ES-I3 (cell line): ENCODE results near the gene ARHGEF10L.
"Not testable (repeated sequence)": the region's sequence is repeated elsewhere in the genome, so short reads cannot be mapped to it uniquely, and the experiment has no call there.

Source experiments
- H3K36me3 ChIP-seq: 2 replicates; pipeline ENCODE4 v1.6.1; 2013; ENCODE audit warnings: mild to moderate bottlenecking, low read length, control low read depth, moderate library complexity; ENCODE audit not compliant: insufficient read depth
- H3K4me1 ChIP-seq: 2 replicates; pipeline ENCODE4 v1.6.1; 2013; ENCODE audit warnings: mild to moderate bottlenecking, control low read depth, low read length; ENCODE audit not compliant: insufficient read depth
- H3K9ac ChIP-seq: 2 replicates; pipeline ENCODE4 v1.6.1; 2013; ENCODE audit warnings: low read depth, mild to moderate bottlenecking, low read length, moderate library complexity
- H3K9me3 ChIP-seq: 2 replicates; pipeline ENCODE4 v1.6.1; 2013; ENCODE audit warnings: mild to moderate bottlenecking, low read length, moderate library complexity; ENCODE audit not compliant: control insufficient read depth, insufficient read depth

Gene ARHGEF10L

GRCh38 chr1:17743925-17744324 lies 204.4 kb downstream of the ARHGEF10L start:
- Histone ChIP-seq H3K4me1 (no peaks in the 10 kb centered on the region), H3K9me3 (no peaks in the 10 kb centered on the region), H3K36me3 (no peaks in the 10 kb centered on the region), H3K9ac (no peak overlapping the region)

- no peaks in the 10 kb centered on the region for H3K4me1 ChIP-seq
- H3K9me3 ChIP-seq, result no peaks in the 10 kb centered on the region
- H3K9ac ChIP-seq, result no peak overlapping the region
- no peaks in the 10 kb centered on the region for H3K36me3 ChIP-seq
These were observed 205.4 kb downstream of the ARHGEF10L start for GRCh38 chr1:17744666-17745478.

- Histone ChIP-seq H3K36me3 (no peaks in the 10 kb centered on the region), H3K9ac (no peak overlapping the region), H3K9me3 (no peaks in the 10 kb centered on the region), H3K4me1 (no peaks in the 10 kb centered on the region)
These were observed 206.0 kb downstream of the ARHGEF10L start for GRCh38 chr1:17745479-17745955.

GRCh38 chr1:17746281-17746680 lies 206.8 kb downstream of the ARHGEF10L start:
- not testable (repeated sequence) for H3K4me1 ChIP-seq, H3K36me3 ChIP-seq, H3K9me3 ChIP-seq, H3K9ac ChIP-seq

- Histone ChIP-seq H3K4me1 (no peaks in the 10 kb centered on the region), H3K9ac (no peak overlapping the region)
These were observed 207.4 kb downstream of the ARHGEF10L start for GRCh38 chr1:17746920-17747319.

More at GRCh38 chr1:17746920-17747319, 207.4 kb downstream of the ARHGEF10L start:
- Histone ChIP-seq H3K36me3 (no peaks in the 10 kb centered on the region), H3K9me3 (no peaks in the 10 kb centered on the region)
